Kasumi-1 (cell line): Measurements from ENCODE around the gene IGF2R.
"Not testable (repeated sequence)": the region's sequence is repeated elsewhere in the genome, so short reads cannot be mapped to it uniquely, and the experiment has no call there.

Experiments
- DNase-seq, 2 experiments: peaks; one replicate each; lab custom pipeline; 2025; lab: John Stamatoyannopoulos, UW

Gene IGF2R

DNA sequence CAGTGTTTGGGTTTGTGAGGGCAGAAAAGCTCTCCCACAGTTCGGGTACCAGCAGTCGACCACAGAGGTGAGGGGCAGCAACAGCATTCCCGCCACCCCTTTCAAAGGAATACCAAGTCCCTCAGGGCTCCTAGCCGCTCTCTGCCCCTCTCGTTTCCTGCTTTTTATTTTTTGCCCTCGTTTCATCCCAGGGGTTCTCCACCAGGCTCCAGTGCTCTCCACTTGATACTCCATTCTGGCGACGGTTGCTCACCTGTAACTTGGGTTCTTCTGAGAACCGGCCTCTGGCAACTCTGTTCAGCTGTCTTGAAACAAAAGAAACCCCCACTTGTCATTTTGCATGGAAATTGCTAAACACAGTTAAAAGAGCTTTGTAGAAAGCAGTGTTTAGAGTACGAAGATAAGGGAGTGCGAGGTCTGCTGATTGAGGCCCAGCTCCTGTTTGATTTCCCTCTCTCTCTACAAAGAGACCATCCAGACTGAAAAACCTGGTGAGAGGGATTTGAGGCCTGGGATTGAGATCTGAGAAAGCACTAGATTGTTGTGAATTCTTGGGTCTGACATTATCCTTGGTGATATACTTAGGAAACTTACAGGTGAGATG is 28.7 kb downstream of the IGF2R start:
- DNase-seq: no peak

DNA sequence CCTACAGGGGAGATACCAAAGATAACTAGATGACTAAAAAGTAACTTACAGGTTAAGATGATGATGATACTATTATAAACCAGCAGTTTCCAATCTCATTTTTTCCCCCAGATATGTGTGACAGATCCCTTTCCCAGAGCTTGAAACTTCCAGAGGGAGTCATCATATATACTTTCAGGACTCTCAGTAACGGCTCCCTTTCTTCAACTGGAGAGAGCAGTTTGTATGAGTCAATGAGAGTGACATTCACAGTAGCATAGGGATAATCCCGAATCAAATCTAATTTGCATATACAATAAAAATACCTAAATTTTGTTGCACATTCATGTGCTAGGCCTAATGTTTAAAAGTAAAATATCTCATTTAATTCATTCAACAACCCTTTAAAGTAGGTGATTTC is 29.7 kb downstream of the IGF2R start:
- DNase-seq: no peak

DNA sequence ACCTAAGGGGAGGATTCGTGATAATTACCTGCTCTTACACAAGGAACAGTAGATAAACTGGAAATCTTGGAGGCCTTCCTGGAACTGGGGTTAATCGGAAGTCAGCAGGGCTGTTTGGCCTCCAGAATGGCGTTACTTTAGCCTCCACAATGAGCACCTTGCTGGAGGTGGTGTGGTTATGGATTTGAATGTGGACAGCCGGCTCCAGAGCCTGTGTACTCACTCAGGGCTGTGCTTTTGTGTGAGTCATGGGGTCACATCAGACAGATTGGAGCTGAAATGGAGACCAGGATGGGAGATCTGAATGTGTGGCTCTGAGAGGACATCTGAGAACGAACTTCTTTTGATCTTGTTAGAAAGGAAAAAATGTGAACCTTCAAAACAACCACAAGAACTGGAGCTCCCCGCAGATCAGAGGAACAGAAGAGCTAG is 30.4 kb downstream of the IGF2R start:
- no peak for DNase-seq

DNA sequence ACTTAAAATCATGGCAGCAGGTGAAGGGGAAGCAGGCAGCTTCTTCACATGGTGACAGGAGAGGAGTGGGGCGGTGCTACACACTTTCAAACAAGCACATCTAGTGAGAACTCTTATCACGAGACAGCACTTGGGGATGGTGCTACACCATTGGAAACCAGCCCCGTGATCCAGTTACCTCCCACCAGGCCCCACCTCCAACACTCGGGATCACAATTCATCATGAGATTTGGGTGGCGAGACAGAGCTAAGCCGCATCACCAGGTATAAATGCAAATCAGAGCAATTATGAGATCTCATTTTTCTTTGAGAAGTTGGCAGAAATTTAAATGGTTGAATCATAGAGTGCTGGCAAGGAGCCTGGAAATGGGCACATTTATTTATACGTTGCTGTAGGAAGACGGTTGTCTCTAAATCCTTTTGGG is 31.4 kb downstream of the IGF2R start:
- no peak for DNase-seq

DNA sequence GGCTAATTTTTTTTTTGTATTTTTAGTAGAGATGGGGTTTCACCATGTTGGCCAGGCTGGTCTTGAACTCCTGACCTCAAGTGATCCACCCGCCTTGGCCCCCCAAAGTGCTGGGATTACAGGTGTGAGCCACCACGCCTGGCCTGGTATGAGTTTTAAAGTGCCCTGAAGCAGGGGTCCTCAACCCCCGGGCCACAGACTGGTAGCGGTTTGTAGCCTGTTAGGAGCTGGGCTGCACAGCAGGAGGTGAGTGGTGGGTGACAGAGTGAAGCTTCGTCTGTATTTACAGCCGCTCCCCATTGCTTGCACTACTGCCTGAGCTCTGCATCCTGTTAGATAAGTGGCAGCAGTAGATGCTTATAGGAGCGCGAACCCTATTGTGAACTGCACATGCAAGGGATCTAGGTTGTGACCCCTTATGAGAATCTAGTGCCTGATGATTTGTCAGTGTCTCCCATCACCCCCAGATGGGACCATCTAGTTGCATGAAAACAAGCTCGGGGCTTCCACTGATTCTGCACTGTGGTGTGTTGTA is 32.1 kb downstream of the IGF2R start:
- not testable (repeated sequence) for DNase-seq

DNA sequence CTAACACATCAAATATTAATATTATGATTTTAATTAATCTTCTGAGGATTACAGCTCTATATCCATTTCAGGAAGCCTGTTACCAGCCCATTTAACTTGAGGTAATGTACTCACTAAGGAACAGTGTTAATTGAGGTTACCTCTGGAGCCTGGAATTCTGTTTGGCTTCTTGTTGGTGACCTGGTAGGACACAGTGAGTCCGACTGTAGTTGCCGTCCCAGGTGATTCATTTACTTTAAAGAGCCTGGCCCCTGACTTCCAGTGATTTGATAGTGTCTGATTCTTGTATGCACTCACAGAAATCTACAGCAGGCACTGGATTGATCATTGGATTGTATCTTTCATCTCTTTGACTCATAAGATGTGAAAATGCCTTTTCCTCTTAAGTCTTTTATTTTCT is 34.0 kb downstream of the IGF2R start:
- DNase-seq: no peak

DNA sequence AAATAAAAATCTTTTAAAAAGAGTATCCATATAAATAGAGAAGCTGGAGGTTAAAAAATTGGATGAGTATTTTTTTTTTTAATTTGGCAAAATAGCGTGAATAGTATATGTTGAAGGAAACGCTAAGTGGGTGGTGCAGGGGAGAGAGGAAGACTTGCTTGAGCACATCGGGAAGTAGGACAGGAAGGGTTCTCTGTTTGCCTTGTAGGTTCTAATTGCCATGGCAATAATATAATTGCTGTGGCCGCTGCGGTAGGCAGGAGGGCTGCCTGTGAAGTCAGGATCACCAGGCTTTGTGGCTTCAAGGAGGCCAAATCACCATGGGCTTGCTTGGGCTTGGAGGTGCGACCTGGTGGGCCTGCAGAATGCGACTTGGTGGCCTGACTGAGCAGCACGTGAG is 35.1 kb downstream of the IGF2R start:
- DNase-seq: no peak

DNA sequence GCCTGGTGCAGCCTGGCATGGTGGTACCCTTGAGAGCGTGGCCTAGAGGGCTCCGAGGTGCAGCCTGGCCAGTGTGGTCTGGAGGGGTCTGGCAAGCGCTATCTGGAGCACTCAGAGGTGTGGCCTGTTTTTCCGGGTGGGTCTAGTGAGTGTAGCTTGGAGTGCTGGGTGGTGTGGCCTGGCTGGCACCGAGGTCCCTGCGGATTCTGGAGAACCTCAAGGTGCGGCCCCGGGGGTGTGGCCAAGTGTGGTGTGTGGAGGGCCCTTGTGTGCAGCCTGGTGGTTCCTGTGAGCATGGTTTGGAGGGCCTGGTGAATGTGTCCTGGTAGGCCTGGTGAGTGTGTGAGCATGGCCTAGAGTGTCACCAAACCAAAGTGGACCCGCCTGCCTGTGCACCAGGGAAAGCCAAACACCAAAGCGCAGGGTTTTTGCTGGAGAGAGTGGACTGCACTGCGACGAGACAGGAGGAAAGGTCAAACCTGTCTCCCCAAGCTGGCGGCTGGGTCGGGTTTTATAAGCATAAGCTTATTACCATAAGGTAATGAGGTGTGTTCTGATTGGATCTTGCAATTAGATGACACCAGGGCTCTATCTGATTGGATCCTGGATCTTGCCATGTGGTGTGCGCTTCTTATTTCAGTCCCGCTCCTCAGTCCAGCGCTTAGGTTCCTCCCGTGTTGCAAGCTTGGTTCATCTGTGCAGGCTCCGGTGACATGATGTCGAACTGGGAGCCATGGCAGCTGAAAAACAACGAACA is 35.7 kb downstream of the IGF2R start:
- no peak for DNase-seq

DNA sequence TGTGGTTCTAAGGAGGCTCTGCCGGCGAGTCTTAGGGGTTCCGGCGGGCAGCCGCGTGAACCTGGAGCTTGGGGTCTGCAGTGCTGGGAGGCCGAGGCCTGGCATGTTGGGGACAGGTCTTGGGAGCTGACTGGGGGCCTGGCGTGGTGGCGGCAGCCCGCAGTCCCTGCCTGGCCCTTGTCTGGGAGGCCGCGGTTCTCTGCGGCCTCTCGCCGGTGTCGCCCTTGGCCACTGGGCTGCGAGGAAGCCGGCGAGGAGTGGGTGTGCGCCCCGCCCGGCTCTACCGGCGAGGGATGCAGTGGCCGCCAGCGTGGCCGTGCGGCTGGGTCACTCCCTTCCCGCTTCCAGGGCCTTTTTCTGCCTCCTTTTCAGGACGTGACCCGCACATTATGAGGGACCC is 36.3 kb downstream of the IGF2R start:
- DNase-seq: no peak

DNA sequence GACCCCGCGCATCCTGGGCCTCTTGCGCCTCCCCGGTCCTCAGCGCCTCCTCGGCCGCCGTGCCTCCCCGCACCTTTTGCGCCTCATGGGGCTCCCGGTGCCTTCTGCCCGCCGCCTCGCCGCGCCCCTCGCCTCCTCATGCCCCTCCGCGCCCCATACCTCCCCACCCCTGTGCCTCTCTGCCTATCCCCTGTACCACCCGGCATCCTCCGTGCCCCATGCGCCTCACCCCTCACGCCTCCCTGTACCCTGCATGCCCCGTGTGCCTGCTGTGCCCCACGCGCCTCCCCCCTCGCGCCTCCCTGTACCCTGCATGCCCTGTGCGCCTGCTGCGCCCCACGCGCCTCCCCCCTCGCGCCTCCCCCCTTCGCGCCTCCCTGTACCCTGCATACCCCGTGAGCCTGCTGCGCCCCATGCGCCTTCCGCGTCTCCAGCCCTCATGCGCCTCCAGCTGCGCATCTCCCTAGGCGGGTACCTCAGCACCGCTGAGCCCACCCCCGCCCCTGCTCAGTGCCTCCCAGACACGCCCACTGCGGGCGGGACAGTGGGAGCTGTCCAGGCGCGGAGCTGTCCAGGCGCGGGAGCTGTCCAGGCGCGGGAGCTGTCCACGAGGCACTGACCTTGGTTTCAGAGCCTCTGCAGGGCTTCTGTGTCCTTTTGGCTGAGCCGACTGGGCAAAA is 37.1 kb downstream of the IGF2R start:
- DNase-seq: no peak

DNA sequence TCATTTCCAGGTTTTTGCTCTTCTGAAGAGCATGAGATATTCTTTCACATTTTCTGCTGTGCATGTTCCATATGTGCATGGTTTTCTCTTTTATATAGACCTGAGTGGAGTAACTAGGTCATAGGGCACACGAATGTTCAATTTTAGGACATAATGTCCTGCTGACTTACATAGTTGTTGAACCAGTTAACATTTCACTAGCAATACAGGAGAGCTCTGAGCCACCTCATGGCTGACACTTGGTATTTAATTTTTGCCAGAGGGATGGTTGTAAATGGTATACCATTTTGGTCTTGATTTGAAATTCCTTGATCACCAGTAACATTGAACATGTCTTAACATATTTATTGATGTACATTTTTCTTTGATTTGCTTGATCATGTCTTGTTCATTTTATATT is 38.3 kb downstream of the IGF2R start:
- DNase-seq: no peak

DNA sequence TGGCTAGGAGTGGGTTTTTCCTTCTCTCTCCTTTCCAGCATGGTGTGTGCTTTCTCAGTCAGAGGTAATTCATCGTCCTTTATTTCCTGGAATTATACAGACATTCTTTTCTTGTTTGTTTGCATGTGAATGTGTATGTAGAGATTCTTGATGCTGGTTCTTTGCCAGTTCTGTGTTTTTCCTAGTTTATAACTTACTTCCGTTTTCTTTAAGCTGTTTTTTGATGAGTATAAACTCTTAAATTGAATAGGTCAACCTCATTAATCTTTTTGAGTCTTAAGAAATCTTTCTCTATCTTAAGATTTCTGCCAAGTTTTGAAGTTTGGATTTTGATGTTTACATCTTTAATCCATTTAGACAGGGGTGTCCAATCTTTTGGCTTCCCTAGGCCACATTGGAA is 38.7 kb downstream of the IGF2R start:
- DNase-seq: no peak

DNA sequence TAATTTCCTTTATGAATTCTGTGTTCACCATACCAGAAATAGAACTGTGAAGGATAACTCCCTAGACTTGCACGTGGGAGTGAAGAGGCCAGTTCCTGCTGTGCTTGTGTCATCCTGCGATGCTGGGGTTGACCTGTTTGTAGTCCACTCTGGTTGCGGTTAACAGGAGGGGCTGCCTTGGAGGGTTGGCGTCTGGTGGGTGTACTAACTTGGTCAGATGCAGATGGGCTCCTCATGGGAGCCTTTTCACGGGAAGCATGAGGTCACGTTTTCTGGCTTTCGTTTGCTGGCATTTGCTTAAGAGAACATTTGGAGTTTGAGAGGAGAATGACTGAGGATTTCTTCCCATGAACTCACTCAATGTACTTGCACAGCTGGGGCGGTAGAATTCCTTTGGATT is 41.2 kb downstream of the IGF2R start:
- no peak for DNase-seq

DNA sequence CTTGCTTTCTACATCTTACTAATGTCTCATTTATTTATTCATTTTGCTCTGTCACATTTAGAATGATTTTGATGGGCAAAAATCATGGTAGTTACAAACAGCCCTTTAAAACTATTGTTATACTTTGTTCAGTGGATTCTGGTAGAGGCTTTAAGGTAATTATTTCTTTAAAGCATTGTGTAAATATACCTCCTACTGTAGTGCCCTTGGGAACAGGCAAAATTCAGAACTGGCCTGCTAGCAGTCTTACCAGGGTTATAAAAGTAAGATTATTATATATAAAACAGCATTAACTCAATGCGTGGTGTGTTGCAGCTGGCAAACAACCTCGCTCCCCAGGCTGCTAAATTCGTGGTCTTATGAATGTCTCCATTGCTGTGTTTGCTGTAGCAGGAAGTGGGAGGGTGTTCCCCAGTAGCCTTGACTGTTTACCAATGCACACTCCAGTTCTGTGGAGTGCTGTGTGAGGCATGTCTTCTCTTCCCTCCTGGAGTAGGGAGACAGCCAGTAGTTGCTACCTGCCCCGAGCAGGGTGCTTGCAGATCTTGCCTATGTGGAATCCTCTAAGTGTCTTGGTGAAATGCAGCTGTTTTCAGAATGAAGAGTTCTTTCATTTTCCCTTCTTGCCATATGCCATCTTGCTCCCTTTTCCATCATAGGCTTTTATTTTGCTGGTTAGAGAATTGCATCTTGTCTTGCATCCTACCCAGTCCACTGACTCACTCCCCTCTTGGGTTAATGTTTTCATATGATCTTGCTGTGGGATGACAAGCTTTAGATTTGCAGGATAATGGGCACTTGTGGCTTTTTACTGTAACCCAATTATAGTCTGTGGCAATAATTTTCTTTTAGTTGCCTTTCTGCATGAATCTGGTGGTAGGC is 45.3 kb downstream of the IGF2R start:
- peak in 1 of 2 experiments; percentile 3 for DNase-seq

DNA sequence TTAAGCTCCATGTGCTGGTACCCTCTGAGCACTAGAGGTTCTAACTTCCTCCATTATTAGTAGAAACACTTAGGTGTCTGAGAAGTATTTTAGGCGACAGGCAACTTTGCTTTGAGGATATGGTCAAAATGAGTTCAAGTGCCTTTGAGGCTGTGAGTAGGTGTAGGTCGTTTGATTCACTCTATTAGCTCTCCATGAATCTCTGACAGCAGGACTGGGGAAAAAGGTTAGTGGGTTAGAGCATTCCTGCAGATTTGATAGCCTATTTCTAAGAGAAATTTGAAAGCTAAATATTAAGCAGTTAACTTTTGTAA is 45.9 kb downstream of the IGF2R start:
- DNase-seq: no peak

DNA sequence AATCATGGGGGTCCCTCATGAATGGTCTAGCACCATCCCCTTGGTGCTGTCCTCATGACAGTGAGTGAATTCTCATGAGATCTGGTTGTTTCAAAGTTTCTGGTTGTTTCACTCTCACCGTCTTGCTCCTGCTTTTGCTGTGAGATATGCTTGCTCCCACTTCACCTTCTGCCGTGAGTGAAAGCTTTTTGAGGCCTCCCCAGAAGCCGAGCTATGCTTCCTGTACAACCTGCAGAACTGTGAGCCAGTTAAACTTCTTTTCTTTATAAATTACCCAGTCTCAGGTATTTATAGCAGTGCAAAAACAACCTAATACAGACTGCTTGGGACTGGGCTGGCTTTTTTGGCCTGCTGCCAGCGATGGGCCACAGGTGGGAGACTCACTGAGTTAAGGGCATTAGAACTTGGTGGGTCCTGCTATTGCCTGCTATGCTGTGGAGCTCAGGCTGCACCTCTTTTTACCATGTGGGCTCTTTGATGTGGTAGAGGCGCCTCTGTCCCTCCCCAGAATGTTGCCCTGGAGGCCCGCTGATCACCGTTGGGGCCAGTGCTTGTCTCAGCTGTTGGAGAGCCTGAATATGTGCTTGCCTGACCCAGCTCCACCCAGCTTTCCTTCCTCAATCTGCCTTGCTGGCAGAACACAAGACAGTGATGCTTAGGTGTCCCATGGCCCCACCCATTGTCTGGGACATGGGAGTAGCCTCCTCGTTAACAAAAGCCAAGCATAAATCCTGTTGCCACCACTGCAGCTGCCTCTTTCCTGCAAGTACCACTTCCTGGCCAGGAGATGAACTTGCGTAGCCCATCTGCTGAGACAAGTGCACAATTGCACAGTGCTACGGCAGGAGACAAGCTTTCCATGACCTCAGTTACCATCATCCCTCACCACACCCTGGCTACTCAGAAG is 47.1 kb downstream of the IGF2R start:
- no peak for DNase-seq

DNA sequence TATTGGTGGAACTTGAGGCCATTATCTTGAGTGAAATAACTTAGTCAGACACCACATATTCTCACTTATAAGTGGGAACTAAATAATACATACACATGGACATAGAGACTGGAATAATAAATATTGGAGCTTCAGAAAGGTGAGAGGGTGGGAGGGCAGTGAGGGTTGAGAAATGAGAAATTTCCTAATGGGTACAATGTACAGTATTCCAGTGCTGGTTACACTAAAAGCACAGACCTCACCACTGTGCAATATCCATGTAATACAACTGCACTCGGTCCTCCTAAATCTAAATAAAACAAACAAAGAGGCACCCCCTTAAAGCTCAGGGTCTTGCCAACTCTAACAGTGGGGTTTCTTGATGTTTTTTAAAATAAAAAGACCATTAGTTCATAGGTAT is 53.2 kb downstream of the IGF2R start:
- no peak for DNase-seq

DNA sequence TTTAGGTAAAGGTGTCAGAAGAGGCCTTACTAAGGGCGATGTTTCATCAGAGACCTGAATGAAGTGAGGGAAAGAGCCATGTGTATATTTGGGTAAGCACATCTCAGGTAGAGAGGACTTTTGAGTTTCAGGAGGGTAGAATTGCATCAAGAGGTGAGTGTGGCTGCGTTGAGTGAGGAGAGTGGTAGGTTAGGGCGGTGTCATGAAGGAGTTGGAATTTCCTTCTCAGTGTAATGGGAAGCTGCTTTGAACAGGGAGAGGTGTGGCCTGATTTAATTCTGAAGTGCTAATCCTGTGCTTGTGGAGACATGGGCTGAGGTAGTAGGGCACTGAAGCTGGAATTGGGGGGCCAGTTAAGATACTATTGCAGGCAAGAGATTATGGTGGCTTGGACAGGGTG is 53.9 kb downstream of the IGF2R start:
- no peak for DNase-seq

DNA sequence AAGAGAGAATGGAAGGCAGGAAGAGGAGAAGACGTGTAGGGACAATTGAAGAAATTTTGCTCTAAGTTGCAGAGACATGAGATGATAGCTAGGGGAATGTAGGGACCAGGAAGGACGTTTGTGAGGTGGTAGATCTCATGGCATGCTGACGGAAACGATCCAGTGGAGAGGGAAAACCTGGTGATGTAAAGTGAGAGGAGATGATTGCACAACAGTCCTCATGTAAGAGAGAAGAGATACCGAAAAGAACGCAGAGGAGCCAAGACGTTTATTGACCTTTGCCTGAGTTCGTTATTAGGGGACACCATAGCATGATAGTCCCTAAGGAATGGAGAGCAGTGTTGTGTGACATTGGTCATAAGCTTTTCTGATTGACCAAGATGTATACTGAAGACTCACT is 55.3 kb downstream of the IGF2R start:
- DNase-seq: no peak

DNA sequence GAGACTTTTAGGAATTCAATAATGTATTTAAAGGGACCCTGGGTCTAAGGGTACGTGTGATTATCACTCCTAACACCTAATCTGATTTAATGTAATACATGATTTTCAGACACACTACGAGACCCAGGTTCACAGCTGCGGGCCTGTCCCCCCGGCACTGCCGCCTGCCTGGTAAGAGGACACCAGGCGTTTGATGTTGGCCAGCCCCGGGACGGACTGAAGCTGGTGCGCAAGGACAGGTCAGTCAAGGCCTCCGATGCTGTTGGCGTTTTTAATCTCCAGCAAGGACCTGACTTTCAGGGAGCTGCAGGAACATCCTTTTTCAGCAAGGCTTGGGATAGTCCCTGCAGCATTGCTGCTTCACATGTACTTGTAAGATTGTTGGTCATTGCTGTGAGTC is 58.2 kb downstream of the IGF2R start:
- no peak for DNase-seq

DNA sequence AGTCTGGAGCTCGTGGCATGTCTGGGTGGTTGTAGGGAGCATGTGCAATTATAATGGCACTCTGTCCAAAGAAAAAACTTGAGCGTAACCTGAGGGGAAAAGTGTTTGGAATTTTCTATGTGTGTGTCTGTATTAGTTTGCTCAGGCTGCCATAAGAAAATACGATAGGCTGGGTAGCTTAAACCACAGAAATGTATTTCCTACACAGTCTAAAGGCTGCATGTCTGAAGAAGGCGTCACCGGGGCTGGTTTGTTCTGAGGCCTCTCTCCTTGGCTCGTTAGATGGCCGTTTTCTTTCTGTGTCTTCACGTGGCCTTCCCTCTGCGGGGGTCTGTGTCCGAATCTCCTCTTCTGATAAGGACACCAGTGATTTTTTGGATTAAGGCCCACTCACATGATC is 59.0 kb downstream of the IGF2R start:
- DNase-seq: no peak
